ENCODE data around the gene RMND1.

Gene RMND1

DNA sequence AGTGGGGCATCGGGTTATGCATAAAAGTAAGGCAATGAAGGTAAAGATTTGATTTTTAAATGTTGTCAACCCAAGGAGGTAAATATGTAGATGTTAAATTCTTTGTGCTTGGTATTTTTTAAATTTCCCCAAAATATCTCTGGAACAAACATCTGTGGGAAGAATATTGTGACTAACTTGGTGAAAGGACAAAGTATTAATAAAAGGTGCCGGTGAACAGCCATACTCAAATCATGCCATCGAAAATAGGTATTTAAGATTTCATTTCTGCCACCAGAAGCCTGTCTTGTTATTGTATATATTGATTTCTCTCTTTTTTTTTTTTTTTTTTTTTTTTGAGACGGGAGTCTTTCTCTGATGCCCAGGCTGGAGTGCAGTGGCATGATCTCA lies 48.0 kb downstream of the RMND1 start:
- H2AFZ ChIP-seq (ENCODE audit: low read depth) = no peak overlapping the region

DNA sequence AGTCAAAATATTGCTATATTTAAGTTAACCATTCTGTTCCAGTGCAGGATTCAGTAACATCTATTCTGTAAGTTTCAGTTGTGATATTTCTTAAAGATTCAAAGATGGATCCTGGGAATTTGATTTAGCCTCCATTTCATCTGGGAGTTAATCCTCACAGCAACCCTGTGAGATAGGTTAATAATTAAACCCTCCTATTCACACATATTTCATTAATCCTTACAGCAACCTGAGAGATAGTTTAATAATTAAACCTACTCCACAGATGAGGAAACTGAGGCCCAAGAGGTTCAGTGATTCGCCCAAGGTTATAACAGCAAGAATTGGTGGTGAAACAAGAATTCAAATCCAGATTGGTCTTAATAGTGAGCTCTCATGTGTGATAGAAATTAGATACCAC lies 49.7 kb downstream of the RMND1 start:
- Histone ChIP-seq H3K4me2 (no peak overlapping the region), H3K4me3 (IDR thresholded peaks at IDR 0.05; ENCODE audit: insufficient read depth, low read depth, low read length) (no peak overlapping the region), H3K27me3 (ENCODE audit: insufficient read depth, low read depth) (no peaks in the 10 kb centered on the region), H3K27ac (no peak overlapping the region), H2AFZ (ENCODE audit: low read depth) (no peak overlapping the region), H3K4me1 (ENCODE audit: low read depth, poor library complexity, severe bottlenecking) (peaks cover 28% of the 10 kb centered on the region), H3K9ac (no peak overlapping the region), H3K36me3 (ENCODE audit: insufficient read depth) (no peaks in the 10 kb centered on the region), H3K79me2 (ENCODE audit: insufficient read depth, low read depth) (peaks cover 62% of the 10 kb centered on the region), H4K20me1 (ENCODE audit: insufficient read depth) (0 out of 2 replicates have a peak, but pooled peaks cover 8% of the 10 kb centered on the region)
- TF ChIP-seq, protein P1, sequence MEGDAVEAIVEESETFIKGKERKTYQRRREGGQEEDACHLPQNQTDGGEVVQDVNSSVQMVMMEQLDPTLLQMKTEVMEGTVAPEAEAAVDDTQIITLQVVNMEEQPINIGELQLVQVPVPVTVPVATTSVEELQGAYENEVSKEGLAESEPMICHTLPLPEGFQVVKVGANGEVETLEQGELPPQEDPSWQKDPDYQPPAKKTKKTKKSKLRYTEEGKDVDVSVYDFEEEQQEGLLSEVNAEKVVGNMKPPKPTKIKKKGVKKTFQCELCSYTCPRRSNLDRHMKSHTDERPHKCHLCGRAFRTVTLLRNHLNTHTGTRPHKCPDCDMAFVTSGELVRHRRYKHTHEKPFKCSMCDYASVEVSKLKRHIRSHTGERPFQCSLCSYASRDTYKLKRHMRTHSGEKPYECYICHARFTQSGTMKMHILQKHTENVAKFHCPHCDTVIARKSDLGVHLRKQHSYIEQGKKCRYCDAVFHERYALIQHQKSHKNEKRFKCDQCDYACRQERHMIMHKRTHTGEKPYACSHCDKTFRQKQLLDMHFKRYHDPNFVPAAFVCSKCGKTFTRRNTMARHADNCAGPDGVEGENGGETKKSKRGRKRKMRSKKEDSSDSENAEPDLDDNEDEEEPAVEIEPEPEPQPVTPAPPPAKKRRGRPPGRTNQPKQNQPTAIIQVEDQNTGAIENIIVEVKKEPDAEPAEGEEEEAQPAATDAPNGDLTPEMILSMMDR (conservative IDR thresholded peaks at IDR 0.05; ENCODE audit: low read depth, low read length) = no peak

More for the DNA sequence above, 48.0 kb downstream of the RMND1 start:
- H3K79me2 ChIP-seq (ENCODE audit: insufficient read depth, low read depth) = peaks cover 47% of the 10 kb centered on the region
- H3K9ac ChIP-seq = no peak overlapping the region
- TF ChIP-seq, protein P1 (conservative IDR thresholded peaks at IDR 0.05; ENCODE audit: low read depth, low read length) = no peak
- peaks cover 18% of the 10 kb centered on the region for H3K4me1 ChIP-seq (ENCODE audit: low read depth, poor library complexity, severe bottlenecking)
- no peak overlapping the region for H3K27ac ChIP-seq
- no peak overlapping the region for H3K4me2 ChIP-seq
- H3K4me3 ChIP-seq (IDR thresholded peaks at IDR 0.05; ENCODE audit: insufficient read depth, low read depth, low read length) = no peak overlapping the region
- H4K20me1 ChIP-seq (ENCODE audit: insufficient read depth) = 0 out of 2 replicates have a peak, but pooled peaks cover 7% of the 10 kb centered on the region
- H3K36me3 ChIP-seq (ENCODE audit: insufficient read depth) = no peaks in the 10 kb centered on the region
- no peaks in the 10 kb centered on the region for H3K27me3 ChIP-seq (ENCODE audit: insufficient read depth, low read depth)

DNA sequence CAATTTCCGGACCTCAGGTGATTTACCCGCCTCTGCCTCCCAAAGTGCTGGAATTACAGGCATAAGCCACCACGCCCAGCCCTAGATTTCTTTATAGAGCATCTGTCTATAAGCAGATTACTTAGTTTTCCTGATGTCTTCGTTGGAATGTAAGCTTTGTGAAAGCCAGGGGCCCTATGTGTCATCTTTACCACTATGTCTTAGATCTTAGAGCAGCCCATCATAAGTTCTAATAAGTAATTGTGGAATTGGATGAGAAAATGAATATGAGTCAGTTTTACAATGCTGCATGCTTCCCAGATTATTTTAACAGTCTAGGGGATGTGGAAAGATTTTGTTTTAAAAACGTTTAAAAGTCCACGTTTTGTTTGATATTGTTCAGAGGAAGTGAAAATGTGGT lies 51.5 kb downstream of the RMND1 start:
- TF ChIP-seq, protein P1 (conservative IDR thresholded peaks at IDR 0.05; ENCODE audit: low read depth, low read length) = no peak
- Histone ChIP-seq H2AFZ (ENCODE audit: low read depth) (no peak overlapping the region), H3K79me2 (ENCODE audit: insufficient read depth, low read depth) (peaks cover 79% of the 10 kb centered on the region), H3K4me1 (ENCODE audit: low read depth, poor library complexity, severe bottlenecking) (peaks cover 36% of the 10 kb centered on the region), H3K36me3 (ENCODE audit: insufficient read depth) (no peaks in the 10 kb centered on the region), H3K27me3 (ENCODE audit: insufficient read depth, low read depth) (no peaks in the 10 kb centered on the region), H3K27ac (no peak overlapping the region), H4K20me1 (ENCODE audit: insufficient read depth) (0 out of 2 replicates have a peak, but pooled peaks cover 8% of the 10 kb centered on the region), H3K4me2 (peak overlapping the region; percentile 38; the same call in 1 of the 2 replicates), H3K4me3 (IDR thresholded peaks at IDR 0.05; ENCODE audit: insufficient read depth, low read depth, low read length) (no peak overlapping the region), H3K9ac (no peak overlapping the region)

DNA sequence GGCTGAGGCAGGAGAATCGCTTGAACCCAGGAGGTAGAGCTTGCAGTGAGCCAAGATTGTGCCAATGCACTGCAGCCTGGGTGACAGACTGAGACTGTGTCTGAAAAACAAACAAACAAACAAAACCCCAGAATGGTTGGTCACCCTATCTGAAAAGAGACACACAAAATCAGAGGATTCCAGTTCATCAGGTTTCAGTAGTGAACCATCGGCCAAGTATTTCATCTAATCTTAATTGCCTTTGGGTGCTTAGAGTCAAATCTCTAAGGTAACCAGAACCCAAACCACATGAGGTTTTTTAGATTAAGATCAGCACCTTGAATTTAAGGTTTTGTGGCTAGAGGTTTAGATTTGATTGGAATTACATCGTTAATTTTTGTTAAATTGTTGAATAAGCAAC lies 52.2 kb downstream of the RMND1 start:
- Histone ChIP-seq H3K27me3 (ENCODE audit: insufficient read depth, low read depth) (no peaks in the 10 kb centered on the region), H3K4me2 (peak overlapping the region; percentile 38; the same call in 1 of the 2 replicates), H2AFZ (ENCODE audit: low read depth) (no peak overlapping the region), H4K20me1 (ENCODE audit: insufficient read depth) (0 out of 2 replicates have a peak, but pooled peaks cover 13% of the 10 kb centered on the region), H3K4me1 (ENCODE audit: low read depth, poor library complexity, severe bottlenecking) (peaks cover 44% of the 10 kb centered on the region), H3K9ac (no peak overlapping the region), H3K36me3 (ENCODE audit: insufficient read depth) (no peaks in the 10 kb centered on the region), H3K4me3 (IDR thresholded peaks at IDR 0.05; ENCODE audit: insufficient read depth, low read depth, low read length) (no peak overlapping the region), H3K79me2 (ENCODE audit: insufficient read depth, low read depth) (peaks cover 87% of the 10 kb centered on the region), H3K27ac (peak overlapping the region; percentile 51)
- TF ChIP-seq, protein P1 (conservative IDR thresholded peaks at IDR 0.05; ENCODE audit: low read depth, low read length) = no peak
